AG09309 (cell line): ENCODE data around the gene PRKN.

Experiments used
- DNase-seq: peaks from one replicate; pipeline ENCODE4 v3.0.0-alpha.2; 2010; ENCODE audit warnings: low read depth
- H3K4me3 ChIP-seq: 2 replicates; pipeline ENCODE4 v1.5.1; 2011; ENCODE audit warnings: mild to moderate bottlenecking, low read depth, low read length, moderate library complexity; ENCODE audit not compliant: control insufficient read depth
- CTCF ChIP-seq: IDR thresholded peaks from 2 replicates; pipeline ENCODE4 v1.5.1; 2011; ENCODE audit warnings: mild to moderate bottlenecking, low read depth, low read length, inconsistent platforms; ENCODE audit not compliant: insufficient read depth, control insufficient read depth; ENCODE audit errors: missing control alignments

Gene PRKN

GRCh38 chr6:161951126-161951525, 776.4 kb downstream of the PRKN start:
- no peak for DNase-seq
- TF ChIP-seq CTCF = no peak
- no peak overlapping the region for H3K4me3 ChIP-seq

GRCh38 chr6:161949531-161949930, 778.0 kb downstream of the PRKN start:
- TF ChIP-seq CTCF = no peak
- no peak for DNase-seq
- H3K4me3 ChIP-seq = no peak overlapping the region

- TF ChIP-seq CTCF = no peak
Observed at GRCh38 chr6:161948462-161948861, 779.1 kb downstream of the PRKN start.

GRCh38 chr6:161947371-161947770, 780.2 kb downstream of the PRKN start:
- no peak for DNase-seq
- TF ChIP-seq CTCF = no peak
- H3K4me3 ChIP-seq = no peak overlapping the region

More at GRCh38 chr6:161948462-161948861, 779.1 kb downstream of the PRKN start:
- no peak for DNase-seq
- H3K4me3 ChIP-seq = no peak overlapping the region

- no peak for TF ChIP-seq CTCF
- H3K4me3 ChIP-seq = no peak overlapping the region
- DNase-seq = no peak
Observed at GRCh38 chr6:161946461-161946860, 781.1 kb downstream of the PRKN start.

GRCh38 chr6:161943561-161943960, 784.0 kb downstream of the PRKN start:
- no peak for TF ChIP-seq CTCF
- no peak for DNase-seq
- H3K4me3 ChIP-seq = no peak overlapping the region

- no peak for TF ChIP-seq CTCF
- H3K4me3 ChIP-seq = no peak overlapping the region
- DNase-seq = no peak
Observed at GRCh38 chr6:161941565-161941964, 786.0 kb downstream of the PRKN start.
